ENCODE results near the gene FPGT.
"Not testable (repeated sequence)": the region's sequence is repeated elsewhere in the genome, so short reads cannot be mapped to it uniquely, and the experiment has no call there.

Gene FPGT

GRCh38 chr1:74197657-74198552, at the start of gene FPGT, which contains the start of gene LRRIQ3:
FPGT (plus strand) TSS chr1:74198242; CDS start chr1:74198279, 37 bp downstream.
LRRIQ3 (minus strand) TSS chr1:74198176; CDS start chr1:74183684, 14,492 bp downstream.
- DNase-seq, result peak; percentile 95

GRCh38 chr1:74160046-74160445, 38.0 kb upstream of the FPGT start:
- no peak for DNase-seq

GRCh38 chr1:74161497-74161896, 36.5 kb upstream of the FPGT start:
- DNase-seq, result no peak

GRCh38 chr1:74162333-74162732, 35.7 kb upstream of the FPGT start:
- no peak for DNase-seq

- DNase-seq, result not testable (repeated sequence)
Observed at GRCh38 chr1:74174423-74174822, 23.6 kb upstream of the FPGT start.

- no peak for DNase-seq
Observed at GRCh38 chr1:74180490-74180889, 17.6 kb upstream of the FPGT start.

DNA sequence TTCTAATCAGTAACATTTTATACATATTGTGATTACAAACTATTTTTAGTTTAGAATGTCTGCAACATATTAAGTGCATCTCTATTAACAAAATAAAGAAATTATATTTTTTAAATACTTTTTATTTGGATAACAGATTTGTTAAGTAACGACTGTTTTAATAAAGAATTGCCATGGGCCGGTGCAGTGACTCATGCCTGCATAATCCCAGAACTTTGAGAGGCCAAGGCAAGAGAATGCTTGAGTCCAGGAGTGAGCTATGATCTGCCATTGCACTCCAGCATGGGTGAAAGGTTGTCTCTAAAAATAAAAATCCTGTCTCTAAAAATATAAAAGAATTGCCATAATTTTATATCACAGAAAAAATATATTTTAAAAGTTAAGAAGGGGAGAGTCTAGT, 4.1 kb upstream of the FPGT start:
- DNase-seq, result no peak

GRCh38 chr1:74195339-74195738, 2.7 kb upstream of the FPGT start:
- no peak for DNase-seq

GRCh38 chr1:74197255-74197654, 787 bp upstream of the FPGT start:
- DNase-seq, result no peak

- no peak for DNase-seq
Observed at GRCh38 chr1:74199504-74199903, 1.5 kb downstream of the FPGT start.

DNA sequence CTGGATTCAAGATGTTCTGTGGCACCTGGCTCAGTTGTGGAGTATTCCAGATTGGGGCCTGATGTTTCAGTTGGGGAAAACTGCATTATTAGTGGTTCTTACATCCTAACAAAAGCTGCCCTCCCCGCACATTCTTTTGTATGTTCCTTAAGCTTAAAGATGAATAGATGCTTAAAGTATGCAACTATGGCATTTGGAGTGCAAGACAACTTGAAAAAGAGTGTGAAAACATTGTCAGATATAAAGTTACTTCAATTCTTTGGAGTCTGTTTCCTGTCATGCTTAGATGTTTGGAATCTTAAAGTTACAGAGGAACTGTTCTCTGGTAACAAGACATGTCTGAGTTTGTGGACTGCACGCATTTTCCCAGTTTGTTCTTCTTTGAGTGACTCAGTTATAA, 7.2 kb downstream of the FPGT start:
- DNase-seq, result no peak

DNA sequence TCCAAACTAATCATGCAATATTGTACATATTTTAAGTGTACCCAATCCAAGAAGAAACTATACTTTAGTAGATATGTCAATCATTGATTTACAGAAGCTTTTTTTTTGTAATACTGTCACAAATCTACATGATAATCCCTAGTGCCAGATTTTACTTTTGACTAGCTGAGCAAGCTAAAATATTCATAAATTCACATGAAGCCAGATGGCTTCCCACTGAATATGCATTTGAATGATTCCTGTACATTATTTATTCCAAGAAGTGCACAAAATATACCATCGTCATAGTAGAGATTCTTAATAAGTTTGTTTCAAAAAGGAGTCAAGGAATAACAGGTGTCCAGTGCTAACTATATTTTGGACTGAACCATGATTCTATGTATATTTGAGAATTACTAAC, 17.2 kb downstream of the FPGT start:
- no peak for DNase-seq

DNA sequence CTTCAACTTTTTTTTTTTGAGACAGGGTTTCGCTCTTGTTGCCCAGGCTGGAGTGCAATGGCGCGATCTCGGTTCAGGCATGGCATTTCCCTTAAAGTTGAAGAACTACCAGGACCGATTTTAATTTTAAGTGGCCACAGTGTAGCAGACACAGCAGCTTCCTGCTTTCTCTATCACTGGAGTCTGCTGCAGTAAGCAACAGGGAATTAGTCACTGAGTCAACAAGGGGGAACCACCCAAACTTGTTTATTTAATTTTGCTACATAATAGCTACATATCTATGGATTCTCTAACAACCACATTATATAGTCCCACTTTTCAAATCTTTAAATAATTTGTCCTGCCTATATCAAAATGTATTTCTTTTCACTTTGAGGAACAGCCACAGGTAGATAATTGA, 24.7 kb downstream of the FPGT start:
- DNase-seq, result no peak

GRCh38 chr1:74223453-74223852, 25.4 kb downstream of the FPGT start:
- no peak for DNase-seq

GRCh38 chr1:74235153-74235552, 37.1 kb downstream of the FPGT start, which contains the start of gene TNNI3K:
TNNI3K (plus strand) TSS chr1:74235387; CDS start chr1:74235452, 65 bp downstream.
- no peak for DNase-seq

- no peak for DNase-seq
Observed at GRCh38 chr1:74236440-74236839, 38.4 kb downstream of the FPGT start.

GRCh38 chr1:74237035-74237434, 39.0 kb downstream of the FPGT start:
- DNase-seq, result no peak

GRCh38 chr1:74237787-74238186, 39.7 kb downstream of the FPGT start:
- no peak for DNase-seq

GRCh38 chr1:74245168-74245772, 47.2 kb downstream of the FPGT start:
- DNase-seq, result no peak

GRCh38 chr1:74246315-74246714, 48.3 kb downstream of the FPGT start:
- DNase-seq, result no peak

- no peak for DNase-seq
Observed at GRCh38 chr1:74247881-74248528, 50.0 kb downstream of the FPGT start.

DNA sequence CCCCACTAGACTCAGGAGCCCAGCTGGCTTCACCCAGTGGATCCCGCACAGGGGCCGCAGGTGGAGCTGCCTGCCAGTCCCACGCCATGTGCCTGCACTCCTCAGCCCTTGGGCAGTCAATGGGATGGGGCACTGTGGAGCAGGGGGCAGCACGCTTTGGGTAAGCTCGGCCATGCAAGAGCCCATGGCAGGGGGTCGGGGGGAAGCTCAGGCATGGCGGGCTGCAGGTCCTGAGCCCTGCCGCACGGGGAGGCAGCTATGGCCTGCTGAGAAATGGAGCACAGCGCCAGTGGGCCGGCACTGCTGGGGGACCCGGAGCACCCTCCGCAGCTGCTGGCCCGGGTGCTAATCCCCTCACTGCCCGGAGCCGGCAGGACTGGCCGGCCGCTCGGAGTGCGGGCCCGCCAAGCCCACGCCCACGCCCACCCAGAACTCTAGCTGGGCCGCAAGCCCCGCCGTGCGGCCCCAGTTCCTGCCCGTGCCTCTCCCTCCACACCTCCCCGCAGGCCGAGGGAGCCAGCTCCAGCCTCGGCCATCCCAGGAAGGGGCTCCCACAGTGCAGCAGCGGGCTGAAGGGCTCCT, 55.3 kb downstream of the FPGT start:
- not testable (repeated sequence) for DNase-seq

All from activated CD4-positive, alpha-beta T cell treated with anti-CD3 and anti-CD28 coated beads, Interleukin-2, amount 50 U/mL, for 4 hours (primary cell).